ENCODE data around the gene PUS7L.

DNA sequence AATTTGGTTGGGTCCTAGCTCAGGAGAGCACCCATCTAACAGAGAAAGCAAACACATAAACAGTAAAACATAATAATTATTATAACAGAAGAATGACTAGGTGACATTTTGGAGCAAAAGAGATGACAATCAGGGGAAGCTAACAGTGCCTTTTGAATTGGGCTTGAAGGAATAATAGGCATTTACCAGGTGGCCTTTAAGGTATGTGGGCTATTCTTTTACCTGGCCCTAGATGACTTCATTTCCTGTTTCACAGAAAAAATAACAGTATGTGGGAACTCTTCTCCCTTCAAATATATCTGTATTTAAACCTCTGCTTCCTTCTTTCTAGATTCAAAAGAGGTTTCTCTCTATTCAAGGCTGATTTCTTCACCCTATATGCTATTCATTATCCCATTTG is 4.0 kb upstream of the PUS7L start:
- TF ChIP-seq, protein P1, sequence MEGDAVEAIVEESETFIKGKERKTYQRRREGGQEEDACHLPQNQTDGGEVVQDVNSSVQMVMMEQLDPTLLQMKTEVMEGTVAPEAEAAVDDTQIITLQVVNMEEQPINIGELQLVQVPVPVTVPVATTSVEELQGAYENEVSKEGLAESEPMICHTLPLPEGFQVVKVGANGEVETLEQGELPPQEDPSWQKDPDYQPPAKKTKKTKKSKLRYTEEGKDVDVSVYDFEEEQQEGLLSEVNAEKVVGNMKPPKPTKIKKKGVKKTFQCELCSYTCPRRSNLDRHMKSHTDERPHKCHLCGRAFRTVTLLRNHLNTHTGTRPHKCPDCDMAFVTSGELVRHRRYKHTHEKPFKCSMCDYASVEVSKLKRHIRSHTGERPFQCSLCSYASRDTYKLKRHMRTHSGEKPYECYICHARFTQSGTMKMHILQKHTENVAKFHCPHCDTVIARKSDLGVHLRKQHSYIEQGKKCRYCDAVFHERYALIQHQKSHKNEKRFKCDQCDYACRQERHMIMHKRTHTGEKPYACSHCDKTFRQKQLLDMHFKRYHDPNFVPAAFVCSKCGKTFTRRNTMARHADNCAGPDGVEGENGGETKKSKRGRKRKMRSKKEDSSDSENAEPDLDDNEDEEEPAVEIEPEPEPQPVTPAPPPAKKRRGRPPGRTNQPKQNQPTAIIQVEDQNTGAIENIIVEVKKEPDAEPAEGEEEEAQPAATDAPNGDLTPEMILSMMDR (IDR thresholded peaks at IDR 0.05; ENCODE audit: low read length), result no peak
- TF ChIP-seq EZH2 (optimal IDR thresholded peaks at IDR 0.05; ENCODE audit: low read depth, low read length), result no peak
